ENCODE results near the gene MRNIP. TPM values are rescaled to one million over a fixed set of nuclear protein-coding genes. Genes with fewer than 3 reads are reported as not detected.

The MRNIP gene
- total and polyA plus RNA-seq, 9 donors, result 10.7 to 20.2 (median 15.9) TPM

- H3K27me3 ChIP-seq (ENCODE audit: control insufficient read depth, insufficient read depth, low read length), result no peaks in the 10 kb centered on the region
- H3K36me3 ChIP-seq (ENCODE audit: control insufficient read depth, insufficient read depth, low read length), result peaks cover 45% of the 10 kb centered on the region
- peak overlapping the region; percentile 93 for H3K27ac ChIP-seq (ENCODE audit: low read length)
- no peaks in the 10 kb centered on the region for H3K9me3 ChIP-seq (replicated peaks; ENCODE audit: control insufficient read depth, low read depth, low read length)
- peak overlapping the region; percentile 75 for H3K4me3 ChIP-seq (ENCODE audit: low read length)
- no CpG with 5 or more reads among the region's 3 CpGs for WGBS (ENCODE audit: insufficient coverage)
- no peak for DNase-seq
- H3K4me1 ChIP-seq (ENCODE audit: control insufficient read depth, insufficient read depth, low read length), result peaks cover 36% of the 10 kb centered on the region
These were observed 36.6 kb downstream of the MRNIP start for GRCh38 chr5:179822059-179822432.

GRCh38 chr5:179821298-179822058 lies 37.1 kb downstream of the MRNIP start:
- peak overlapping the region; percentile 75 for H3K4me3 ChIP-seq (ENCODE audit: low read length)
- H3K27ac ChIP-seq (ENCODE audit: low read length), result peak overlapping the region; percentile 93
- no peaks in the 10 kb centered on the region for H3K9me3 ChIP-seq (replicated peaks; ENCODE audit: control insufficient read depth, low read depth, low read length)
- peaks cover 41% of the 10 kb centered on the region for H3K4me1 ChIP-seq (ENCODE audit: control insufficient read depth, insufficient read depth, low read length)
- DNase-seq, result peak; percentile 96
- H3K36me3 ChIP-seq (ENCODE audit: control insufficient read depth, insufficient read depth, low read length), result peaks cover 39% of the 10 kb centered on the region
- H3K27me3 ChIP-seq (ENCODE audit: control insufficient read depth, insufficient read depth, low read length), result peaks cover under 1% of the 10 kb centered on the region
- under 1% methylated on average over 51 of the region's 54 CpGs for WGBS (ENCODE audit: insufficient coverage)

DNA sequence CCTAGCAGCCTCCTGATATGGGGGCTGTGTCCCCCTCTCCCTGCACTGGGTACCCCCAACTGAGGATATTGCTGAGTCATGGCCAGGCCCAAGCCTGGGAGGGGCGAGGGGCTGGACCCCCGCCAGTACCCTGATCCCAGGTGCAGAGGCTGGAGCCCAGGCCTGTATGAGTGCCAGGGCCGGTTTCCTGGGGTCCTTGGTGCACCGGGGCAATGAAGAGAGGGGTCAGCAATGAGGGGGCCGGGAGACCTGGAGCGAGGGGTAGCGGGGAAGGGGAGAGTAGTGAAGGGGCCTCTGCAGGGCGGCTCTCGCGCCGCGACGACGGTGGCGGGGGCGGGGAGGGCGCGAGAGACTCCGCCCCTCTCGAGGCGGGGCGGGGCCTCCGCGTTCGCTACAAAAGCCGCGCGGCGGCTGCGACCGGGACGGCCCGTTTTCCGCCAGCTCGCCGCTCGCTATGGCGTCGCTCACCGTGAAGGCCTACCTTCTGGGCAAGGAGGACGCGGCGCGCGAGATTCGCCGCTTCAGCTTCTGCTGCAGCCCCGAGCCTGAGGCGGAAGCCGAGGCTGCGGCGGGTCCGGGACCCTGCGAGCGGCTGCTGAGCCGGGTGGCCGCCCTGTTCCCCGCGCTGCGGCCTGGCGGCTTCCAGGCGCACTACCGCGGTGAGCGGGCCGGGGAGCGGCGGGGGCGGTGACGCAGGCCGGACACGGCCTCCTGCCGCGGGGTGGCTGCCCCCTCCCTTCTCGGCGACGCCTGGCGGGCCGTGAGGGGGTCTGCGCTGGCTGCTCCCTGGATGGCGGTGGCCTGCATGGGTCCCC lies 37.9 kb downstream of the MRNIP start, which contains the start of gene SQSTM1:
SQSTM1 (plus strand) TSS at position 423 of the 815 bp plus-strand sequence; CDS start at position 455, 32 bp downstream.
- WGBS (ENCODE audit: insufficient coverage), result under 1% methylated on average over 77 of the region's 81 CpGs

DNA sequence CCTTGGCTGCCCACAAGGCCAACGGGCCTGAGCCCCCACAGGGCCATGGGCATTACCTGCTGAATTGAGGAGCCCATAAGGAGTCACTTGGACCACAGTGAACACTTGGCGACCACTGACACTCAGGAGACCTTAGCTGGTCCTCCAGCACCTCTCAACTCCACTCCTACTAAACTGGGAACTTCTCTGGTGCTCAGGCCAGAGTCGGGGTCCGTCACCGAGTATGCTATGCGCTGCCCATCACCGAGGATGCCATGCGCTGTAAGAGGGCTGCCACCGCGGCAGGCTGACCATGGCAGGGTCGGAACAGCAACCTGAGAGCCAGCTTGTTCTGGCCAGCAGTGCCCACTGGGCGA lies 38.5 kb downstream of the MRNIP start:
- Histone ChIP-seq H3K27ac (ENCODE audit: low read length) (peak overlapping the region; percentile 94), H3K36me3 (ENCODE audit: control insufficient read depth, insufficient read depth, low read length) (peaks cover 29% of the 10 kb centered on the region), H3K4me3 (ENCODE audit: low read length) (peak overlapping the region; percentile 75), H3K9me3 (replicated peaks; ENCODE audit: control insufficient read depth, low read depth, low read length) (no peaks in the 10 kb centered on the region), H3K4me1 (ENCODE audit: control insufficient read depth, insufficient read depth, low read length) (peaks cover 43% of the 10 kb centered on the region), H3K27me3 (ENCODE audit: control insufficient read depth, insufficient read depth, low read length) (peaks cover 5% of the 10 kb centered on the region)
- DNase-seq, result no peak
- WGBS (ENCODE audit: insufficient coverage), result 50% methylated on average over 12 of the region's 12 CpGs

More for the DNA sequence above, 37.9 kb downstream of the MRNIP start, which contains the start of gene SQSTM1:
- Histone ChIP-seq H3K27ac (ENCODE audit: low read length) (peak within 1 kb of the TSS; percentile 94), H3K27me3 (ENCODE audit: control insufficient read depth, insufficient read depth, low read length) (peaks cover 5% of the 10 kb centered on the region), H3K9me3 (replicated peaks; ENCODE audit: control insufficient read depth, low read depth, low read length) (no peaks in the 10 kb centered on the region), H3K4me1 (ENCODE audit: control insufficient read depth, insufficient read depth, low read length) (peaks cover 43% of the 10 kb centered on the region), H3K4me3 (ENCODE audit: low read length) (peak within 1 kb of the TSS; percentile 75), H3K36me3 (ENCODE audit: control insufficient read depth, insufficient read depth, low read length) (peaks cover 31% of the 10 kb centered on the region)
- DNase-seq, result peak; percentile 92

DNA sequence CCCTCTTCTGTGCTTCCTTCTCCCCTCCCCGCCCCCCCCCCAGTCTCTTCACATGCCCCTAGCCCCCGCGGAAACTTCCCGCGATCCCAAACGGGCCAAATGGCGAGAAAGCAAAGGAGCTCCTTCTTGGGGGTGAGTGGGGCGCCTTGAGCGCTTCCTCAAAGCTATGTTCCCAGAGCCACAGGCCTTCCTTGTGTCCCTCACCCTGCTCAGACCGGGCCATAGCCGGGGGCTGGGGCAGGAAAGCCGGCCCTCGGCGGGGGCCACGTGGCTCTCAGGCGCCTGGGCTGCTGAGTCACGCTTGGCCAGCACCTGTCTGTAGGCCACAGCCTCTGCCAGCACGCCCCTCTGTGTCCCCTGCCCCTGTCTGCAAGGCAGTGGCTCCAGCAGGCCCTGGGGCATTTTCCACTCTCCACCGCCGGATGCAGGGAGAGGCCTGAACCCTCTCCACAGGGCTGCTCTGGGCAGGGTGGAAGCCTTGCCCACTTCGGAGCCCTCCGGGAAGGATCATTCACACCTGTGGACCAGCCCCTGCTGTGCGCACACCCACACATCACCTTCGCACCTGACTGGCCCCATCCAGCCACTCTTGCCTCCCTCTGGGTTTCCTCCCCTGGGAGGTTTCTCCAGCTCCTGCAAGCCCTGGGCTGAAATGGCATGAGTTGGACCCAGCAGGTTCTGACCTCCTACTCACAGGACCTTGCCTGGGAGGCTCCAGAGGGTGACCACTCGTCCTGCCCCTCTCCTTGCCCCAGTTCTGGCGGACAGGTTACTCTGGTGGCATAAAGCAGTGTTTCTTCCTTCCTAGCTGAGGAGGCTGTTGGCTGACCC lies 39.1 kb downstream of the MRNIP start:
- peaks cover 43% of the 10 kb centered on the region for H3K4me1 ChIP-seq (ENCODE audit: control insufficient read depth, insufficient read depth, low read length)
- no peaks in the 10 kb centered on the region for H3K9me3 ChIP-seq (replicated peaks; ENCODE audit: control insufficient read depth, low read depth, low read length)
- H3K27ac ChIP-seq (ENCODE audit: low read length), result peak overlapping the region; percentile 94
- H3K4me3 ChIP-seq (ENCODE audit: low read length), result peak overlapping the region; percentile 50
- peaks cover 24% of the 10 kb centered on the region for H3K36me3 ChIP-seq (ENCODE audit: control insufficient read depth, insufficient read depth, low read length)
- DNase-seq, result peak; percentile 75
- H3K27me3 ChIP-seq (ENCODE audit: control insufficient read depth, insufficient read depth, low read length), result peaks cover 5% of the 10 kb centered on the region
- WGBS (ENCODE audit: insufficient coverage), result 18% methylated on average over 14 of the region's 26 CpGs

DNA sequence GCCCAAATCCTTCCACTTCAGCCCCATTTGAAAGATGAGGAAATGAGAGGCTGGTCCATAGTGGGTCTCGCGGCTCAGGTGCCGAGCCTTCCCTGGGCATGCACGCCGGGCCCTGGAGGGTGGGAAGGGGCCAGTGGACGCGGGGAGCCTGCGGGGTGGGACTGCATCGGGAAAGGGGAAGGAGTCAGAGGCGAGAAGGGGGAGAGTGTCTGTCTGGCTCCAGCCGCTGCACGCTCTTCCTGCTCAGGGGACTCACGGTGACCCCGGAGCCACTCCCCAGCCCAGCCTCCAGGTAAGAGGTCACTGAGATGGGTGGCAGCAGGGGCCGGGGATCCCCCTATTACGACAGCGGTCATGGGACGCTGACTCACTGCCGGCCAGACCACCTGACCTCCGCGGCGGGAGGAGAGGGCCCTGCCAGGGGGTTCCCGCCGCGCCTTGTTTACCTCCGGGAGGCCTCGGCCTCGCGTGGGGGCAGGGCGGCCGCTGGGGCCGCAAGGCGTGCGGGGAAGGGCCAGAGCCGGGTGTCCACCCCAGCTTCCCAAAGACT lies 39.8 kb downstream of the MRNIP start:
- Histone ChIP-seq H3K27me3 (ENCODE audit: control insufficient read depth, insufficient read depth, low read length) (peaks cover 5% of the 10 kb centered on the region), H3K4me1 (ENCODE audit: control insufficient read depth, insufficient read depth, low read length) (peaks cover 43% of the 10 kb centered on the region), H3K4me3 (ENCODE audit: low read length) (peak overlapping the region; percentile 50), H3K27ac (ENCODE audit: low read length) (peak overlapping the region; percentile 94), H3K36me3 (ENCODE audit: control insufficient read depth, insufficient read depth, low read length) (peaks cover 21% of the 10 kb centered on the region), H3K9me3 (replicated peaks; ENCODE audit: control insufficient read depth, low read depth, low read length) (no peaks in the 10 kb centered on the region)
- DNase-seq, result peak; percentile 96
- WGBS (ENCODE audit: insufficient coverage), result under 1% methylated on average over 28 of the region's 35 CpGs

DNA sequence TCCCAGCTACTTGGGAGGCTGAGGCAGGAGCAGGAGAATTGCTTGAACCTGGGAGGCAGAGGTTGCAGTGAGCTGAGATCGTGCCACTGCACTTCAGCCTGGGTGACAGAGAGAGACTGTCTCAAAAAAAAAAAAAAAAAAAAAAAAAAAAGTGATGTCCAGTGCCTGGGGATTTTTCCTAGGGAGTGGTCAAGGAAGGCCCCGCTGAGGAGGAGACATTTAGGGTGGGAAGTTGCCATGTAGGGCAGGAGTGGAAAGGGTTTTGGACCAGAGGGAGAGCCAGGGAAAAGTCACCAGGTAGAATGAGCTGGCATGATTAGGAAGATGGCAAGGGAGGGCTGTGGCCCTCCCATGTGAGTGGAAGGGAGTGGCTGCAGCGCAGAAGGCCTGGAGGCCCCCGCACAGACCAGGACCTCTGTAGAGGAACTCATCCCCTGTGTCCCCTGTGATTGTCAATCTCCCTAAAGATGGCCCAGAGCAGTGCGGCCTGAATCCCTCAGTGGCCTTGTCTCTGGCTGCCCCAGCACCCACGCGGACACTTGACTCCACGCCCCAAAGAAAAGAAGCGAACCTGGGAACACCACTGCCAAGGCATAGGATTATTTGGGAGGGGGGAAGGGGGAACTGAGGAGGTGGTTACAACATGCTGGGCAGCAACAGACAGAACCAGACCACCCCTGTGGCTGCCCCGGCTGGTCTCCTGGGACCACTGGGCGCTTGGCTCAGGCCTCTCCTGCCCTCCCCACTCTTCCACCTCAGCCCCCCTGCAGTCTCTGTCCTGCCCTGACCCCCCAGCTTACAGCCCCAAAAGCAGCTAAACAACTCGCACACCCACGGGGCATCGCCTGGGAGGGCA lies 40.5 kb downstream of the MRNIP start:
- no peak for DNase-seq
- H3K4me1 ChIP-seq (ENCODE audit: control insufficient read depth, insufficient read depth, low read length), result peaks cover 43% of the 10 kb centered on the region
- peaks cover 18% of the 10 kb centered on the region for H3K36me3 ChIP-seq (ENCODE audit: control insufficient read depth, insufficient read depth, low read length)

DNA sequence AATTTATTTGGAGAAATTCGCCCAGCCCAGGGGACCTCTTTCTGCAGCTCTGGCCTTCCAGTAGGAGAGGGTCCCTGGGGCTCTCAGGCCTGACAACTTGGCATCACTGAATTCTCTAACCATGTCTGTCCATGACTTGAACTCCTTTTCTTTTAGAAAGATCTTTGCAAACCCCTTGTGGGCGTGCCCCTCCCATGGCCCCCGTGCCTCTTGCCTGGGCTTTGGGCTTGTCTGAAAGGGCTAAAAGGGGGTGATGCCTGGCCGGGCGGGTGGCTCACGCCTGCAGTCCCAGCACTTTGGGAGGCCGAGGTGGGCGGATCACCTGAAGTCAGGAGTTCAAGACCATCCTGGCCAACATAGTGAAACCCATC lies 41.2 kb downstream of the MRNIP start:
- peak overlapping the region; percentile 38 for H3K4me3 ChIP-seq (ENCODE audit: low read length)
- H3K9me3 ChIP-seq (replicated peaks; ENCODE audit: control insufficient read depth, low read depth, low read length), result no peaks in the 10 kb centered on the region
- no peak overlapping the region for H3K27ac ChIP-seq (ENCODE audit: low read length)
- H3K36me3 ChIP-seq (ENCODE audit: control insufficient read depth, insufficient read depth, low read length), result peaks cover 18% of the 10 kb centered on the region
- H3K4me1 ChIP-seq (ENCODE audit: control insufficient read depth, insufficient read depth, low read length), result peaks cover 39% of the 10 kb centered on the region
- DNase-seq, result no peak
- H3K27me3 ChIP-seq (ENCODE audit: control insufficient read depth, insufficient read depth, low read length), result peaks cover 5% of the 10 kb centered on the region
- 76% methylated on average over 4 of the region's 8 CpGs for WGBS (ENCODE audit: insufficient coverage)

More for the DNA sequence above, 40.5 kb downstream of the MRNIP start:
- peak overlapping the region; percentile 60 for H3K27ac ChIP-seq (ENCODE audit: low read length)
- no peaks in the 10 kb centered on the region for H3K9me3 ChIP-seq (replicated peaks; ENCODE audit: control insufficient read depth, low read depth, low read length)
- 53% methylated on average over 3 of the region's 14 CpGs for WGBS (ENCODE audit: insufficient coverage)
- peak overlapping the region; percentile 50 for H3K4me3 ChIP-seq (ENCODE audit: low read length)
- H3K27me3 ChIP-seq (ENCODE audit: control insufficient read depth, insufficient read depth, low read length), result peaks cover 5% of the 10 kb centered on the region

Measured in muscle of leg (tissue), 11 donors.